ENCODE measurements around the gene PF4V1. TPM values are rescaled to one million over a fixed set of nuclear protein-coding genes. Genes with fewer than 3 reads are reported as not detected.

PF4V1 gene
- total RNA-seq, 1 experiment from 2014 or later, result not detected

- H3K27me3 Mint-ChIP-seq (ENCODE audit: insufficient read depth, unreplicated experiment), result no peaks in the 10 kb centered on the region
- H3K27ac Mint-ChIP-seq (ENCODE audit: low read depth, unreplicated experiment), result peak overlapping the region; percentile 6
- POLR2A ChIA-PET, result no interaction called here
- no TSS peak for BruUV-seq (replicated peaks)
- H3K4me1 Mint-ChIP-seq (ENCODE audit: insufficient read depth, unreplicated experiment), result peaks cover 27% of the 10 kb centered on the region
- DNase-seq (ENCODE audit: unreplicated experiment), result peak; percentile 45
- H3K36me3 Mint-ChIP-seq (ENCODE audit: insufficient read depth, unreplicated experiment), result no peaks in the 10 kb centered on the region
- CTCF ChIA-PET, result interaction anchor here (0.6 kb wide), 1 partner anchor 191 kb away, joined by 3 read pairs; no protein-coding TSS in a partner anchor
- no peak overlapping the region for H3K4me3 Mint-ChIP-seq (ENCODE audit: unreplicated experiment)
- H3K9me3 Mint-ChIP-seq (ENCODE audit: unreplicated experiment), result peaks cover 7% of the 10 kb centered on the region
- no peak for TF ChIP-seq CTCF (IDR thresholded peaks at IDR 0.05; ENCODE audit: unreplicated experiment)
- intact Hi-C loops (cut with micrococcal nuclease), result no loop called here
These were observed 30.7 kb upstream of the PF4V1 start for GRCh38 chr4:73822389-73822788.

- DNase-seq (ENCODE audit: unreplicated experiment), result peak; percentile 45
- Mint-ChIP-seq H3K36me3 (ENCODE audit: insufficient read depth, unreplicated experiment) (no peaks in the 10 kb centered on the region), H3K4me3 (ENCODE audit: unreplicated experiment) (no peak overlapping the region), H3K27me3 (ENCODE audit: insufficient read depth, unreplicated experiment) (no peaks in the 10 kb centered on the region), H3K4me1 (ENCODE audit: insufficient read depth, unreplicated experiment) (peaks cover 21% of the 10 kb centered on the region), H3K9me3 (ENCODE audit: unreplicated experiment) (peaks cover 7% of the 10 kb centered on the region), H3K27ac (ENCODE audit: low read depth, unreplicated experiment) (peak overlapping the region; percentile 6)
- ChIA-PET CTCF (no interaction called here), POLR2A (no interaction called here)
- intact Hi-C loops (cut with micrococcal nuclease), result no loop called here
- no TSS peak for BruUV-seq (replicated peaks)
- no peak for TF ChIP-seq CTCF (IDR thresholded peaks at IDR 0.05; ENCODE audit: unreplicated experiment)
These were observed 30.1 kb upstream of the PF4V1 start for GRCh38 chr4:73822812-73823504.

- Mint-ChIP-seq H3K4me3 (ENCODE audit: unreplicated experiment) (no peak overlapping the region), H3K27ac (ENCODE audit: low read depth, unreplicated experiment) (peak overlapping the region; percentile 26), H3K27me3 (ENCODE audit: insufficient read depth, unreplicated experiment) (no peaks in the 10 kb centered on the region), H3K4me1 (ENCODE audit: insufficient read depth, unreplicated experiment) (peaks cover 20% of the 10 kb centered on the region), H3K36me3 (ENCODE audit: insufficient read depth, unreplicated experiment) (no peaks in the 10 kb centered on the region), H3K9me3 (ENCODE audit: unreplicated experiment) (peaks cover 7% of the 10 kb centered on the region)
- ChIA-PET POLR2A (interaction anchor here (0.6 kb wide), 2 partner anchors 30 to 147 kb away, joined by 3 read pairs; no protein-coding TSS in a partner anchor), CTCF (no interaction called here)
- DNase-seq (ENCODE audit: unreplicated experiment), result no peak
- BruUV-seq (replicated peaks), result no TSS peak
- no peak for TF ChIP-seq CTCF (IDR thresholded peaks at IDR 0.05; ENCODE audit: unreplicated experiment)
- intact Hi-C loops (cut with micrococcal nuclease), result no loop called here
These were observed 29.3 kb upstream of the PF4V1 start for GRCh38 chr4:73823760-73824159.

- H3K27me3 Mint-ChIP-seq (ENCODE audit: insufficient read depth, unreplicated experiment), result no peaks in the 10 kb centered on the region
- intact Hi-C loops (cut with micrococcal nuclease), result no loop called here
- no TSS peak for BruUV-seq (replicated peaks)
- H3K4me3 Mint-ChIP-seq (ENCODE audit: unreplicated experiment), result no peak overlapping the region
- peaks cover 1% of the 10 kb centered on the region for H3K4me1 Mint-ChIP-seq (ENCODE audit: insufficient read depth, unreplicated experiment)
- H3K27ac Mint-ChIP-seq (ENCODE audit: low read depth, unreplicated experiment), result no peak overlapping the region
- H3K9me3 Mint-ChIP-seq (ENCODE audit: unreplicated experiment), result peaks cover 7% of the 10 kb centered on the region
- ChIA-PET POLR2A (no interaction called here), CTCF (interaction anchor here (1.1 kb wide), 1 partner anchor 11 kb away, joined by 3 read pairs; no protein-coding TSS in a partner anchor)
- peak; percentile 31 for DNase-seq (ENCODE audit: unreplicated experiment)
- no peaks in the 10 kb centered on the region for H3K36me3 Mint-ChIP-seq (ENCODE audit: insufficient read depth, unreplicated experiment)
- no peak for TF ChIP-seq CTCF (IDR thresholded peaks at IDR 0.05; ENCODE audit: unreplicated experiment)
These were observed 24.1 kb upstream of the PF4V1 start for GRCh38 chr4:73828956-73829355.

Data from MCF 10A (cell line).